MM.1S (cell line): ENCODE measurements around the gene PTPRN2.

Source experiments
- DNase-seq: peaks from one replicate; pipeline ENCODE4 v3.0.0-alpha.2; 2015
- H2AFZ ChIP-seq: fragments of 300-600 bp; sonication (generic); 2 replicates; pipeline ENCODE4 v1.6.0; 2016; ENCODE audit warnings: antibody characterized with exemption, low read length
- H3F3A ChIP-seq: fragments of 300-600 bp; sonication (generic); 2 replicates; pipeline ENCODE4 v1.6.1; 2016; ENCODE audit warnings: mild to moderate bottlenecking, antibody characterized with exemption, low read length, moderate library complexity, mixed read lengths; ENCODE audit not compliant: insufficient read depth
- H3K27ac ChIP-seq: fragments of 300-600 bp; sonication (generic); 2 replicates; pipeline ENCODE4 v1.5.1; 2016; ENCODE audit warnings: mild to moderate bottlenecking, low read length
- H3K27me3 ChIP-seq: fragments of 300-600 bp; sonication (generic); replicated peaks from 2 replicates; pipeline ENCODE4 v1.6.0; 2016; ENCODE audit warnings: low read length; ENCODE audit not compliant: insufficient read depth
- H3K36me3 ChIP-seq: fragments of 300-600 bp; sonication (generic); replicated peaks from 2 replicates; pipeline ENCODE4 v1.6.1; 2016; ENCODE audit warnings: mild to moderate bottlenecking, low read length, mixed read lengths; ENCODE audit not compliant: insufficient read depth
- H3K4me1 ChIP-seq: fragments of 300-600 bp; sonication (generic); 2 replicates; pipeline ENCODE4 v1.6.1; 2016; ENCODE audit warnings: low read length, mixed read lengths
- H3K4me2 ChIP-seq: fragments of 300-600 bp; sonication (generic); 2 replicates; pipeline ENCODE4 v1.6.0; 2016; ENCODE audit warnings: low read depth, low read length
- H3K4me3 ChIP-seq: fragments of 300-600 bp; sonication (generic); 2 replicates; pipeline ENCODE4 v1.5.1; 2016; ENCODE audit warnings: low read length, mixed read lengths
- H3K79me2 ChIP-seq: fragments of 300-600 bp; sonication (generic); 2 replicates; pipeline ENCODE4 v1.6.1; 2016; ENCODE audit warnings: mixed run types, low read length, mixed read lengths
- H3K9ac ChIP-seq: fragments of 300-600 bp; sonication (generic); 2 replicates; pipeline ENCODE4 v1.6.1; 2016; ENCODE audit warnings: low read length, mixed read lengths
- H3K9me2 ChIP-seq: fragments of 300-600 bp; sonication (generic); replicated peaks from 2 replicates; pipeline ENCODE4 v1.6.1; 2016; ENCODE audit warnings: mild to moderate bottlenecking, low read length, mixed read lengths; ENCODE audit not compliant: insufficient read depth
- H3K9me3 ChIP-seq: fragments of 300-600 bp; sonication (generic); replicated peaks from 2 replicates; pipeline ENCODE4 v1.6.1; 2016; ENCODE audit warnings: mild to moderate bottlenecking, low read length, mixed read lengths; ENCODE audit not compliant: insufficient read depth
- H4K20me1 ChIP-seq: fragments of 300-600 bp; sonication (generic); 2 replicates; pipeline ENCODE4 v1.6.1; 2016; ENCODE audit warnings: mild to moderate bottlenecking, low read length, moderate library complexity, mixed read lengths; ENCODE audit not compliant: insufficient read depth
- CTCF ChIP-seq: fragments of 300-600 bp; sonication (generic); IDR thresholded peaks from 2 replicates; pipeline ENCODE4 v1.5.1; 2016; ENCODE audit warnings: antibody characterized with exemption, low read length, mixed read lengths
- EZH2 ChIP-seq: fragments of 300-600 bp; sonication (generic); optimal IDR thresholded peaks from 2 replicates; pipeline ENCODE3; 2017; ENCODE audit warnings: low read depth, mild to moderate bottlenecking, antibody characterized with exemption, low read length, mixed read lengths
- EZH2phosphoT487 ChIP-seq: fragments of 300-600 bp; sonication (generic); IDR thresholded peaks from 2 replicates; pipeline ENCODE4 v1.6.1; 2018; ENCODE audit warnings: antibody characterized with exemption, low read length

Gene PTPRN2

GRCh38 chr7:157710396-157710795, 877.2 kb downstream of the PTPRN2 start:
- no peak overlapping the region for H2AFZ ChIP-seq
- DNase-seq = no peak
- no peak for TF ChIP-seq EZH2
- TF ChIP-seq CTCF = no peak
- no peak for TF ChIP-seq EZH2phosphoT487
- H3K9ac ChIP-seq = no peak overlapping the region
- H3K9me2 ChIP-seq = no peaks in the 10 kb centered on the region
- no peak overlapping the region for H3K27ac ChIP-seq
- no peaks in the 10 kb centered on the region for H3F3A ChIP-seq
- H3K79me2 ChIP-seq = no peaks in the 10 kb centered on the region
- H3K9me3 ChIP-seq = no peaks in the 10 kb centered on the region
- no peak overlapping the region for H3K4me2 ChIP-seq
- no peak overlapping the region for H3K4me3 ChIP-seq
- no peaks in the 10 kb centered on the region for H3K36me3 ChIP-seq
- no peaks in the 10 kb centered on the region for H4K20me1 ChIP-seq
- no peaks in the 10 kb centered on the region for H3K4me1 ChIP-seq
- H3K27me3 ChIP-seq = peaks cover 79% of the 10 kb centered on the region

- no peak overlapping the region for H2AFZ ChIP-seq
- H3K9me3 ChIP-seq = no peaks in the 10 kb centered on the region
- H3K9ac ChIP-seq = no peak overlapping the region
- H3K27me3 ChIP-seq = peaks cover 79% of the 10 kb centered on the region
- no peak overlapping the region for H3K4me2 ChIP-seq
- H3K4me3 ChIP-seq = no peak overlapping the region
- H4K20me1 ChIP-seq = no peaks in the 10 kb centered on the region
- H3K4me1 ChIP-seq = no peaks in the 10 kb centered on the region
- H3K36me3 ChIP-seq = no peaks in the 10 kb centered on the region
- no peaks in the 10 kb centered on the region for H3K9me2 ChIP-seq
- no peak for DNase-seq
- TF ChIP-seq EZH2 = no peak
- TF ChIP-seq EZH2phosphoT487 = no peak
- no peak for TF ChIP-seq CTCF
- H3F3A ChIP-seq = no peaks in the 10 kb centered on the region
- no peaks in the 10 kb centered on the region for H3K79me2 ChIP-seq
- no peak overlapping the region for H3K27ac ChIP-seq
These were observed 877.9 kb downstream of the PTPRN2 start for GRCh38 chr7:157709531-157710251.

GRCh38 chr7:157708919-157709295, 878.7 kb downstream of the PTPRN2 start:
- no peak overlapping the region for H2AFZ ChIP-seq
- H3K27me3 ChIP-seq = peaks cover 79% of the 10 kb centered on the region
- no peak overlapping the region for H3K4me3 ChIP-seq
- no peaks in the 10 kb centered on the region for H4K20me1 ChIP-seq
- no peaks in the 10 kb centered on the region for H3K4me1 ChIP-seq
- no peaks in the 10 kb centered on the region for H3K36me3 ChIP-seq
- no peak overlapping the region for H3K27ac ChIP-seq
- no peak overlapping the region for H3K4me2 ChIP-seq
- TF ChIP-seq EZH2 (no peak), EZH2phosphoT487 (no peak), CTCF (no peak)
- DNase-seq = no peak
- H3F3A ChIP-seq = no peaks in the 10 kb centered on the region
- H3K9ac ChIP-seq = no peak overlapping the region
- H3K9me2 ChIP-seq = no peaks in the 10 kb centered on the region
- H3K79me2 ChIP-seq = no peaks in the 10 kb centered on the region
- no peaks in the 10 kb centered on the region for H3K9me3 ChIP-seq
